Gastroesophageal sphincter (tissue), 4 donors: ENCODE results near the gene ABAT. TPM values are rescaled to one million over a fixed set of nuclear protein-coding genes. Genes with fewer than 3 reads are reported as not detected.

ENCODE experiments used
- ATAC-seq: fragments of 150-250 bp; one replicate; pipeline ENCODE4 v1.9.1; 2016; ENCODE audit warnings: mild to moderate bottlenecking, moderate library complexity
- H3K27ac ChIP-seq, 4 donors: fragments of 200-600 bp; sonication (generic) in 3 of 4; 1 replicate in 3 of 4; 2 replicates in 1 of 4; pipeline ENCODE4 v1.5.1; 2016 to 2019
- H3K27me3 ChIP-seq: fragments of 200-600 bp; sonication (generic); one replicate; pipeline ENCODE4 v1.5.1; 2019
- H3K36me3 ChIP-seq, 2 donors: fragments of 200-600 bp; sonication (generic); one replicate each; pipeline ENCODE4 v1.5.1; 2019; ENCODE audit warnings: control low read depth in 1 of 2
- H3K4me1 ChIP-seq, 3 donors: fragments of 200-600 bp; sonication (generic); 1 replicate in 2 of 3; 2 replicates in 1 of 3; pipeline ENCODE4 v1.5.1; 2016 to 2019; ENCODE audit warnings: control low read depth in 2 of 3
- H3K4me3 ChIP-seq, 2 donors: fragments of 200-600 bp; sonication (generic); one replicate each; pipeline ENCODE4 v1.5.1; 2019; ENCODE audit warnings: mild to moderate bottlenecking in 1 of 2, moderate library complexity in 1 of 2
- H3K9me3 ChIP-seq, 3 donors: fragments of 200-600 bp; sonication (generic); one replicate each; pipeline ENCODE4 v1.5.1; 2017 to 2019; ENCODE audit warnings: control low read depth in 2 of 3
- CTCF ChIP-seq, 4 experiments: fragments of 200-600 bp in 2 of 4; fragments of 450-650 bp in 2 of 4; sonication (generic) in 1 of 4; IDR thresholded peaks; one replicate each; pipeline ENCODE4 v1.5.1; 2017 to 2019; ENCODE audit warnings: antibody characterized with exemption in 4 of 4, mild to moderate bottlenecking in 2 of 4, moderate library complexity in 2 of 4
- EP300 ChIP-seq: sonication (generic); formaldehyde crosslinking; IDR thresholded peaks from one replicate; pipeline ENCODE4 v1.6.1; 2017; ENCODE audit warnings: antibody characterized with exemption, mild to moderate bottlenecking
- POLR2A ChIP-seq, 2 donors: fragments of 450-650 bp; IDR thresholded peaks; one replicate each; pipeline ENCODE4 v1.6.1; 2017; ENCODE audit warnings: antibody characterized with exemption in 2 of 2, mild to moderate bottlenecking in 2 of 2, moderate library complexity in 1 of 2
- POLR2AphosphoS5 ChIP-seq: sonication (generic); formaldehyde crosslinking; IDR thresholded peaks from one replicate; pipeline ENCODE4 v1.6.1; 2017; ENCODE audit warnings: antibody characterized with exemption
- WGBS, 2 donors: methylation state at CpG; one replicate each; pipeline ENCODE4 v1.1.5; 2018; ENCODE audit warnings: low coverage in 1 of 2; 5-methylcytosine and 5-hydroxymethylcytosine counted together
- total RNA-seq, 4 donors: library from RNA; depleted of rRNA; stranded (reverse); fragments of >200 nt; gene quantifications; one replicate each; pipeline ENCODE4 v1.1.0, GENCODE V29; 2016

The ABAT gene
- 10 to 100 TPM in 2 of 4 donors, 1 to 10 TPM in 2; 5.3 to 15.6 (median 10.3) TPM for total RNA-seq

- Histone ChIP-seq H3K27me3 (no peaks in the 10 kb centered on the region), H3K36me3 (peaks cover 0 to 4% of the 10 kb centered on the region in 2 donors), H3K4me3 (peak within 1 kb of the TSS; percentile 71 to 73), H3K27ac (peak within 1 kb of the TSS in 3 of 4 donors; percentile 44 to 68 (median 58)), H3K9me3 (peaks cover 0 to under 1% (median 0%) of the 10 kb centered on the region in 3 donors), H3K4me1 (peaks cover 0 to 18% (median 4%) of the 10 kb centered on the region in 3 donors)
- WGBS, 2 donors, result 46% methylated on average over 2 of the region's 49 CpGs; no CpG with 5 or more reads in 1 of the 2 donors
- TF ChIP-seq EP300, result no peak
- TF ChIP-seq CTCF (IDR thresholded peaks at IDR 0.05), result no peak
- peak; percentile 46 to 59 for TF ChIP-seq POLR2A (IDR thresholded peaks at IDR 0.05)
- TF ChIP-seq POLR2AphosphoS5, result peak; percentile 49
- ATAC-seq, result peak; percentile 100
Observed at GRCh38 chr16:8674413-8675022, at the start of gene ABAT. TSS of gene ABAT (plus strand) at chr16:8674617. CDS start at chr16:8735740, 61,123 bp downstream.

- no peaks in the 10 kb centered on the region for H3K9me3 ChIP-seq
- no peak overlapping the region for H3K4me3 ChIP-seq
- no peak for ATAC-seq
- H3K4me1 ChIP-seq, result peaks cover 0 to 27% (median 4%) of the 10 kb centered on the region in 3 donors
- H3K27ac ChIP-seq, result no peak overlapping the region
- TF ChIP-seq CTCF (IDR thresholded peaks at IDR 0.05) (no peak), POLR2A (IDR thresholded peaks at IDR 0.05) (no peak)
- no peaks in the 10 kb centered on the region for H3K27me3 ChIP-seq
- WGBS, 2 donors, result 89 to 100% methylated on average over 3 to 10 of the region's 10 CpGs
- peaks cover 0 to 68% of the 10 kb centered on the region in 2 donors for H3K36me3 ChIP-seq
Observed at GRCh38 chr16:8625491-8626087, 48.8 kb upstream of the ABAT start.

- no peaks in the 10 kb centered on the region for H3K9me3 ChIP-seq
- WGBS, 2 donors, result 88 to 100% methylated on average over 3 to 8 of the region's 8 CpGs
- H3K27ac ChIP-seq, result no peak overlapping the region
- TF ChIP-seq POLR2AphosphoS5 (no peak), POLR2A (IDR thresholded peaks at IDR 0.05) (no peak), EP300 (no peak), CTCF (IDR thresholded peaks at IDR 0.05) (no peak)
- peaks cover 0 to 26% (median 4%) of the 10 kb centered on the region in 3 donors for H3K4me1 ChIP-seq
- H3K4me3 ChIP-seq, result no peak overlapping the region
- no peaks in the 10 kb centered on the region for H3K27me3 ChIP-seq
- H3K36me3 ChIP-seq, result peaks cover 0 to 81% of the 10 kb centered on the region in 2 donors
- no peak for ATAC-seq
Observed at GRCh38 chr16:8626946-8627345, 47.5 kb upstream of the ABAT start.

- Histone ChIP-seq H3K4me1 (peaks cover 0 to 21% (median 2%) of the 10 kb centered on the region in 3 donors), H3K27me3 (no peaks in the 10 kb centered on the region), H3K27ac (no peak overlapping the region), H3K36me3 (peaks cover 0 to 86% of the 10 kb centered on the region in 2 donors), H3K9me3 (no peaks in the 10 kb centered on the region), H3K4me3 (no peak overlapping the region)
- no peak for ATAC-seq
- TF ChIP-seq POLR2AphosphoS5 (no peak), POLR2A (IDR thresholded peaks at IDR 0.05) (no peak), CTCF (IDR thresholded peaks at IDR 0.05) (no peak)
- WGBS, 2 donors, result 78 to 88% methylated on average over 4 of the region's 4 CpGs
Observed at GRCh38 chr16:8627456-8627855, 47.0 kb upstream of the ABAT start.
